WTC11 (cell line): ENCODE measurements around the gene MMP24OS. TPM values are rescaled to one million over a fixed set of nuclear protein-coding genes. Genes with fewer than 3 reads are reported as not detected.

Experiments used
- ATAC-seq: fragments of 200-7000 bp; cut with Tn5 transposase; 2 replicates; pipeline ENCODE4 v1.10.0; 2021; ENCODE audit warnings: mild to moderate bottlenecking, moderate library complexity
- CTCF ChIA-PET: fragments of 300-600 bp; sonication (Branson Sonifier 250); formaldehyde crosslinking; loops from one replicate; lab custom pipeline; 2021; ENCODE audit warnings: antibody characterized with exemption; lab: Charles Lee
- POLR2A ChIA-PET: fragments of 350-600 bp; sonication (Branson Sonifier 250); formaldehyde crosslinking; loops from one replicate; lab custom pipeline; 2021; ENCODE audit warnings: antibody characterized with exemption; lab: Charles Lee
- DNase-seq: peaks from one replicate; pipeline ENCODE4 v3.0.0; 2021; ENCODE audit warnings: low spot score
- H3K27ac Mint-ChIP-seq: 2 replicates; pipeline ENCODE4 v1.8.0; 2021; ENCODE audit warnings: mixed read lengths
- H3K27me3 Mint-ChIP-seq: 2 replicates; pipeline ENCODE4 v1.8.0; 2021; ENCODE audit warnings: low read depth, mild to moderate bottlenecking, moderate library complexity, mixed read lengths
- H3K36me3 Mint-ChIP-seq: 2 replicates; pipeline ENCODE4 v1.8.0; 2021; ENCODE audit warnings: mixed read lengths
- H3K4me1 Mint-ChIP-seq: 2 replicates; pipeline ENCODE4 v1.8.0; 2022; ENCODE audit warnings: mixed read lengths
- H3K4me3 Mint-ChIP-seq: 2 replicates; pipeline ENCODE4 v1.8.0; 2021; ENCODE audit warnings: mild to moderate bottlenecking, moderate library complexity, mixed read lengths
- H3K9me3 Mint-ChIP-seq: 2 replicates; pipeline ENCODE4 v1.8.0; 2021; ENCODE audit warnings: mixed read lengths
- AR ChIP-seq: fragments of 250-450 bp; sonication (Bioruptor Pico); IDR thresholded peaks from 2 replicates; pipeline ENCODE4 v1.9.0; 2021; ENCODE audit warnings: mild to moderate bottlenecking
- CREB1 ChIP-seq: sonication (generic); formaldehyde crosslinking; IDR thresholded peaks from 2 replicates; pipeline ENCODE4 v1.8.0; 2023; ENCODE audit warnings: mild to moderate bottlenecking, missing genetic modification reagents
- FOXJ3 ChIP-seq: sonication (generic); formaldehyde crosslinking; IDR thresholded peaks from 2 replicates; pipeline ENCODE4 v1.9.0; 2021; ENCODE audit warnings: missing genetic modification reagents, mild to moderate bottlenecking, borderline replicate concordance
- GRHL2 ChIP-seq: fragments of 250-450 bp; sonication (Bioruptor Pico); IDR thresholded peaks from 2 replicates; pipeline ENCODE4 v1.8.0; 2022; ENCODE audit warnings: mild to moderate bottlenecking, moderate library complexity; ENCODE audit not compliant: insufficient replicate concordance, severe bottlenecking
- IRF2 ChIP-seq: sonication (generic); formaldehyde crosslinking; IDR thresholded peaks from 2 replicates; pipeline ENCODE4 v1.8.0; 2022; ENCODE audit warnings: low read depth, missing genetic modification reagents, borderline replicate concordance
- NFE2L1 ChIP-seq: sonication (generic); formaldehyde crosslinking; IDR thresholded peaks from 2 replicates; pipeline ENCODE4 v1.8.1; 2023; ENCODE audit warnings: missing genetic modification reagents
- NR2C2 ChIP-seq: sonication (generic); formaldehyde crosslinking; IDR thresholded peaks from 2 replicates; pipeline ENCODE4 v1.8.0; 2022; ENCODE audit warnings: mild to moderate bottlenecking, missing genetic modification reagents
- SOX15 ChIP-seq: fragments of 250-450 bp; sonication (Bioruptor Pico); IDR thresholded peaks from 2 replicates; pipeline ENCODE4 v1.9.0; 2021; ENCODE audit warnings: mild to moderate bottlenecking
- ZNF232 ChIP-seq: sonication (generic); formaldehyde crosslinking; IDR thresholded peaks from 2 replicates; pipeline ENCODE4 v1.8.0; 2022; ENCODE audit warnings: mild to moderate bottlenecking, missing genetic modification reagents
- total RNA-seq: library from RNA; stranded (reverse); gene quantifications from 3 replicates; pipeline ENCODE4 v1.2.3, GENCODE V29; 2021
- TF ChIP-seq, protein P1 (sequence below): fragments of 250-450 bp; sonication (Bioruptor Pico); IDR thresholded peaks from 2 replicates; pipeline ENCODE4 v1.8.0; 2021; ENCODE audit warnings: mild to moderate bottlenecking
- TF ChIP-seq, protein P2 (sequence below): sonication (generic); formaldehyde crosslinking; IDR thresholded peaks from 2 replicates; pipeline ENCODE4 v1.8.1; 2023; ENCODE audit warnings: mild to moderate bottlenecking, missing genetic modification reagents
- TF ChIP-seq, protein P3 (sequence below): sonication (generic); formaldehyde crosslinking; IDR thresholded peaks from 2 replicates; pipeline ENCODE4 v1.8.1; 2022; ENCODE audit warnings: mild to moderate bottlenecking, missing genetic modification reagents, moderate library complexity, borderline replicate concordance
- TF ChIP-seq, protein P4 (sequence below): fragments of 250-450 bp; sonication (Bioruptor Pico); conservative IDR thresholded peaks from 2 replicates; pipeline ENCODE4 v1.9.0; 2021; ENCODE audit warnings: mild to moderate bottlenecking
- TF ChIP-seq, protein P5 (sequence below): sonication (generic); formaldehyde crosslinking; IDR thresholded peaks from 2 replicates; pipeline ENCODE4 v1.8.1; 2023; ENCODE audit warnings: mild to moderate bottlenecking, missing genetic modification reagents, moderate library complexity
- TF ChIP-seq, protein P6 (sequence below): sonication (generic); formaldehyde crosslinking; conservative IDR thresholded peaks from 2 replicates; pipeline ENCODE4 v1.8.1; 2023; ENCODE audit warnings: mild to moderate bottlenecking, low read depth, missing genetic modification reagents, moderate library complexity
- TF ChIP-seq, protein P7 (sequence below): sonication (generic); formaldehyde crosslinking; IDR thresholded peaks from 2 replicates; pipeline ENCODE4 v1.8.0; 2022; ENCODE audit warnings: mild to moderate bottlenecking, missing genetic modification reagents
- TF ChIP-seq, protein P8 (sequence below): sonication (generic); formaldehyde crosslinking; IDR thresholded peaks from 2 replicates; pipeline ENCODE4 v1.8.1; 2023; ENCODE audit warnings: mild to moderate bottlenecking, moderate library complexity, missing genetic modification reagents

MMP24OS gene
- total RNA-seq, 1 experiment from 2014 or later, result 50.6 TPM

DNA sequence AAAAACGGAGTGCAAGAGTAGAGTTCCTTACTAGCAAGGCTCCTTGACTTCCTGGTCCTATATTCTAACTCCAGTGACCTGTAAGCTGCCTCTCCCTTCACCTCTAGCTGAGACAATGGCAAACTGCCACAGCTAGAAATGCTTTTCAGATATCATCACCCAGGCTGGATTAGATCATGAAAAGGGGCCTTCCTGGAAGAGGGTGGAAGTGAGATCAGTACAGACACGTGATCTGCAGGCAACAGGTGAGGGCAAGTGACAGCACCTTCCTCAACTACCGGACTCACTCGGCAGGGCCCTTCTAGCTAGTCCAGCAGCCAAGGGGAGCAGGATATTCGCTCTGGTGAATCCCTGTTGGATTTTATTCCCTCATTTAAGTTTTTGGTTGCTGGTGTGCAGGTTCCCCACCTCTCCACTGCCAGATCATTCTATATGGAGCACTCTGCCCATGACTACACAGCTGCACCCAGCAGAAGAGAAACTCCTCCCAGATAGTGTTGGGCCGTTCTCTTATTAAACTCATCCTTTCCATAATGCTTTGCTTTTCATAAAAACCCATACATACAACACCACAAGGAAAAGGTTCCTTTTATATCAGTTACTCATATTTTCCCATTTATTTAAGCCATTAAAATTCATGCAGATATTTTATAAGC is 40.7 kb upstream of the MMP24OS start:
- CTCF ChIA-PET, result interaction anchor here (0.8 to 3.5 kb wide), 7 partner anchors 11 to 284 kb away, joined by 3 to 38 read pairs (median 6); no protein-coding TSS in a partner anchor
- H3K4me1 Mint-ChIP-seq, result peaks cover 18% of the 10 kb centered on the region
- no peak for TF ChIP-seq NR2C2 (CRISPR knock-in tag)
- TF ChIP-seq, protein P1, sequence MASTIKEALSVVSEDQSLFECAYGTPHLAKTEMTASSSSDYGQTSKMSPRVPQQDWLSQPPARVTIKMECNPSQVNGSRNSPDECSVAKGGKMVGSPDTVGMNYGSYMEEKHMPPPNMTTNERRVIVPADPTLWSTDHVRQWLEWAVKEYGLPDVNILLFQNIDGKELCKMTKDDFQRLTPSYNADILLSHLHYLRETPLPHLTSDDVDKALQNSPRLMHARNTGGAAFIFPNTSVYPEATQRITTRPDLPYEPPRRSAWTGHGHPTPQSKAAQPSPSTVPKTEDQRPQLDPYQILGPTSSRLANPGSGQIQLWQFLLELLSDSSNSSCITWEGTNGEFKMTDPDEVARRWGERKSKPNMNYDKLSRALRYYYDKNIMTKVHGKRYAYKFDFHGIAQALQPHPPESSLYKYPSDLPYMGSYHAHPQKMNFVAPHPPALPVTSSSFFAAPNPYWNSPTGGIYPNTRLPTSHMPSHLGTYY (CRISPR knock-in tag), result no peak
- TF ChIP-seq, protein P2, sequence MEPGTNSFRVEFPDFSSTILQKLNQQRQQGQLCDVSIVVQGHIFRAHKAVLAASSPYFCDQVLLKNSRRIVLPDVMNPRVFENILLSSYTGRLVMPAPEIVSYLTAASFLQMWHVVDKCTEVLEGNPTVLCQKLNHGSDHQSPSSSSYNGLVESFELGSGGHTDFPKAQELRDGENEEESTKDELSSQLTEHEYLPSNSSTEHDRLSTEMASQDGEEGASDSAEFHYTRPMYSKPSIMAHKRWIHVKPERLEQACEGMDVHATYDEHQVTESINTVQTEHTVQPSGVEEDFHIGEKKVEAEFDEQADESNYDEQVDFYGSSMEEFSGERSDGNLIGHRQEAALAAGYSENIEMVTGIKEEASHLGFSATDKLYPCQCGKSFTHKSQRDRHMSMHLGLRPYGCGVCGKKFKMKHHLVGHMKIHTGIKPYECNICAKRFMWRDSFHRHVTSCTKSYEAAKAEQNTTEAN (CRISPR knock-in tag), result no peak
- TF ChIP-seq AR (CRISPR knock-in tag), result no peak
- TF ChIP-seq, protein P3, sequence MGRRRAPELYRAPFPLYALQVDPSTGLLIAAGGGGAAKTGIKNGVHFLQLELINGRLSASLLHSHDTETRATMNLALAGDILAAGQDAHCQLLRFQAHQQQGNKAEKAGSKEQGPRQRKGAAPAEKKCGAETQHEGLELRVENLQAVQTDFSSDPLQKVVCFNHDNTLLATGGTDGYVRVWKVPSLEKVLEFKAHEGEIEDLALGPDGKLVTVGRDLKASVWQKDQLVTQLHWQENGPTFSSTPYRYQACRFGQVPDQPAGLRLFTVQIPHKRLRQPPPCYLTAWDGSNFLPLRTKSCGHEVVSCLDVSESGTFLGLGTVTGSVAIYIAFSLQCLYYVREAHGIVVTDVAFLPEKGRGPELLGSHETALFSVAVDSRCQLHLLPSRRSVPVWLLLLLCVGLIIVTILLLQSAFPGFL (CRISPR knock-in tag), result no peak
- TF ChIP-seq, protein P4, sequence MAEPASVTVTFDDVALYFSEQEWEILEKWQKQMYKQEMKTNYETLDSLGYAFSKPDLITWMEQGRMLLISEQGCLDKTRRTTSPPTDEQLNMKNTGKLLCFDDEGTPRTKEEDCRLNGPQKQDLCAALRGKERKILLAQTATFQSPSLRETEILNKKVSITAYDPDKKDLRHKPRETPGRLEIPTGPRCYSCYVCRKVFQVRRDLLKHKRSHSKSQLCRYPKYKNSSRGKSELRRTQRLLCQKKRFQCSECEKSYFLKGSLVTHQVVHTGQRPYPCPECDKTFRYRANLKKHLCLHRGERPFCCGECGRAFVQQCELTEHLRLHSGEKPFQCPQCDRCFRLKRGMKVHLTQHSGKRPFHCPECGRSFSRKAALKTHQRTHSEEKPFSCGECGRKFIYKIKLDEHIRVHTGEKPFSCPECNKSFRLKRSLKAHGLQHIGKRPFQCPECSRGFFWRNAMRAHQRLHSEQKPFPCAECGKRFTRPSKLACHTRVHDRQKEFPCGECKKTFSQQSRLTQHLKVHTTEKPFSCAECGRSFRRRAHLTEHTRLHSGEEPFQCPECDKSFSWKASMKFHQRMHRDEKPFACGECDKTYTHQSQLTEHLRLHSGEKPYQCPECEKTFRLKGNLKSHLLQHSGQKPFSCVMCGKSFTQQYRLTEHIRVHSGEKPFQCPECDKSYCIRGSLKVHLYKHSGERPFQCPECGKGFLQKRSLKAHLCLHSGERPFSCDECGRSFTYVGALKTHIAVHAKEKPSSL (CRISPR knock-in tag), result no peak
- TF ChIP-seq, protein P5, sequence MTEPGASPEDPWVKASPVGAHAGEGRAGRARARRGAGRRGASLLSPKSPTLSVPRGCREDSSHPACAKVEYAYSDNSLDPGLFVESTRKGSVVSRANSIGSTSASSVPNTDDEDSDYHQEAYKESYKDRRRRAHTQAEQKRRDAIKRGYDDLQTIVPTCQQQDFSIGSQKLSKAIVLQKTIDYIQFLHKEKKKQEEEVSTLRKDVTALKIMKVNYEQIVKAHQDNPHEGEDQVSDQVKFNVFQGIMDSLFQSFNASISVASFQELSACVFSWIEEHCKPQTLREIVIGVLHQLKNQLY, result no peak
- TF ChIP-seq CREB1 (CRISPR knock-in tag), result no peak
- TF ChIP-seq ZNF232 (CRISPR knock-in tag), result no peak
- TF ChIP-seq NFE2L1 (CRISPR knock-in tag), result no peak
- TF ChIP-seq SOX15 (CRISPR knock-in tag), result no peak
- TF ChIP-seq, protein P6, sequence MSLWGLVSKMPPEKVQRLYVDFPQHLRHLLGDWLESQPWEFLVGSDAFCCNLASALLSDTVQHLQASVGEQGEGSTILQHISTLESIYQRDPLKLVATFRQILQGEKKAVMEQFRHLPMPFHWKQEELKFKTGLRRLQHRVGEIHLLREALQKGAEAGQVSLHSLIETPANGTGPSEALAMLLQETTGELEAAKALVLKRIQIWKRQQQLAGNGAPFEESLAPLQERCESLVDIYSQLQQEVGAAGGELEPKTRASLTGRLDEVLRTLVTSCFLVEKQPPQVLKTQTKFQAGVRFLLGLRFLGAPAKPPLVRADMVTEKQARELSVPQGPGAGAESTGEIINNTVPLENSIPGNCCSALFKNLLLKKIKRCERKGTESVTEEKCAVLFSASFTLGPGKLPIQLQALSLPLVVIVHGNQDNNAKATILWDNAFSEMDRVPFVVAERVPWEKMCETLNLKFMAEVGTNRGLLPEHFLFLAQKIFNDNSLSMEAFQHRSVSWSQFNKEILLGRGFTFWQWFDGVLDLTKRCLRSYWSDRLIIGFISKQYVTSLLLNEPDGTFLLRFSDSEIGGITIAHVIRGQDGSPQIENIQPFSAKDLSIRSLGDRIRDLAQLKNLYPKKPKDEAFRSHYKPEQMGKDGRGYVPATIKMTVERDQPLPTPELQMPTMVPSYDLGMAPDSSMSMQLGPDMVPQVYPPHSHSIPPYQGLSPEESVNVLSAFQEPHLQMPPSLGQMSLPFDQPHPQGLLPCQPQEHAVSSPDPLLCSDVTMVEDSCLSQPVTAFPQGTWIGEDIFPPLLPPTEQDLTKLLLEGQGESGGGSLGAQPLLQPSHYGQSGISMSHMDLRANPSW (CRISPR knock-in tag), result no peak
- TF ChIP-seq IRF2 (CRISPR knock-in tag), result no peak
- TF ChIP-seq, protein P7, sequence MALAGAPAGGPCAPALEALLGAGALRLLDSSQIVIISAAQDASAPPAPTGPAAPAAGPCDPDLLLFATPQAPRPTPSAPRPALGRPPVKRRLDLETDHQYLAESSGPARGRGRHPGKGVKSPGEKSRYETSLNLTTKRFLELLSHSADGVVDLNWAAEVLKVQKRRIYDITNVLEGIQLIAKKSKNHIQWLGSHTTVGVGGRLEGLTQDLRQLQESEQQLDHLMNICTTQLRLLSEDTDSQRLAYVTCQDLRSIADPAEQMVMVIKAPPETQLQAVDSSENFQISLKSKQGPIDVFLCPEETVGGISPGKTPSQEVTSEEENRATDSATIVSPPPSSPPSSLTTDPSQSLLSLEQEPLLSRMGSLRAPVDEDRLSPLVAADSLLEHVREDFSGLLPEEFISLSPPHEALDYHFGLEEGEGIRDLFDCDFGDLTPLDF (CRISPR knock-in tag), result no peak
- no peak for TF ChIP-seq GRHL2 (CRISPR knock-in tag)
- no peak for TF ChIP-seq FOXJ3 (CRISPR knock-in tag)
- TF ChIP-seq, protein P8, sequence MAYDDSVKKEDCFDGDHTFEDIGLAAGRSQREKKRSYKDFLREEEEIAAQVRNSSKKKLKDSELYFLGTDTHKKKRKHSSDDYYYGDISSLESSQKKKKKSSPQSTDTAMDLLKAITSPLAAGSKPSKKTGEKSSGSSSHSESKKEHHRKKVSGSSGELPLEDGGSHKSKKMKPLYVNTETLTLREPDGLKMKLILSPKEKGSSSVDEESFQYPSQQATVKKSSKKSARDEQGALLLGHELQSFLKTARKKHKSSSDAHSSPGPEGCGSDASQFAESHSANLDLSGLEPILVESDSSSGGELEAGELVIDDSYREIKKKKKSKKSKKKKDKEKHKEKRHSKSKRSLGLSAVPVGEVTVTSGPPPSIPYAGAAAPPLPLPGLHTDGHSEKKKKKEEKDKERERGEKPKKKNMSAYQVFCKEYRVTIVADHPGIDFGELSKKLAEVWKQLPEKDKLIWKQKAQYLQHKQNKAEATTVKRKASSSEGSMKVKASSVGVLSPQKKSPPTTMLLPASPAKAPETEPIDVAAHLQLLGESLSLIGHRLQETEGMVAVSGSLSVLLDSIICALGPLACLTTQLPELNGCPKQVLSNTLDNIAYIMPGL (CRISPR knock-in tag), result no peak

More for the DNA sequence above, 40.7 kb upstream of the MMP24OS start:
- DNase-seq, result no peak
- POLR2A ChIA-PET, result no interaction called here
- Mint-ChIP-seq H3K4me3 (no peak overlapping the region), H3K27me3 (no peaks in the 10 kb centered on the region), H3K9me3 (no peaks in the 10 kb centered on the region), H3K36me3 (no peaks in the 10 kb centered on the region), H3K27ac (0 out of 2 replicates have a peak overlapping the region, but pooled peaks have one; percentile 33)
- no peak; the same call in 1 of the 2 replicates for ATAC-seq
